ENCODE data around the gene ARHGAP28.

- no peak for TF ChIP-seq SIN3A (IDR thresholded peaks at IDR 0.05; ENCODE audit: borderline replicate concordance, insufficient read depth, low read depth, low read length)
- TF ChIP-seq, protein P1, sequence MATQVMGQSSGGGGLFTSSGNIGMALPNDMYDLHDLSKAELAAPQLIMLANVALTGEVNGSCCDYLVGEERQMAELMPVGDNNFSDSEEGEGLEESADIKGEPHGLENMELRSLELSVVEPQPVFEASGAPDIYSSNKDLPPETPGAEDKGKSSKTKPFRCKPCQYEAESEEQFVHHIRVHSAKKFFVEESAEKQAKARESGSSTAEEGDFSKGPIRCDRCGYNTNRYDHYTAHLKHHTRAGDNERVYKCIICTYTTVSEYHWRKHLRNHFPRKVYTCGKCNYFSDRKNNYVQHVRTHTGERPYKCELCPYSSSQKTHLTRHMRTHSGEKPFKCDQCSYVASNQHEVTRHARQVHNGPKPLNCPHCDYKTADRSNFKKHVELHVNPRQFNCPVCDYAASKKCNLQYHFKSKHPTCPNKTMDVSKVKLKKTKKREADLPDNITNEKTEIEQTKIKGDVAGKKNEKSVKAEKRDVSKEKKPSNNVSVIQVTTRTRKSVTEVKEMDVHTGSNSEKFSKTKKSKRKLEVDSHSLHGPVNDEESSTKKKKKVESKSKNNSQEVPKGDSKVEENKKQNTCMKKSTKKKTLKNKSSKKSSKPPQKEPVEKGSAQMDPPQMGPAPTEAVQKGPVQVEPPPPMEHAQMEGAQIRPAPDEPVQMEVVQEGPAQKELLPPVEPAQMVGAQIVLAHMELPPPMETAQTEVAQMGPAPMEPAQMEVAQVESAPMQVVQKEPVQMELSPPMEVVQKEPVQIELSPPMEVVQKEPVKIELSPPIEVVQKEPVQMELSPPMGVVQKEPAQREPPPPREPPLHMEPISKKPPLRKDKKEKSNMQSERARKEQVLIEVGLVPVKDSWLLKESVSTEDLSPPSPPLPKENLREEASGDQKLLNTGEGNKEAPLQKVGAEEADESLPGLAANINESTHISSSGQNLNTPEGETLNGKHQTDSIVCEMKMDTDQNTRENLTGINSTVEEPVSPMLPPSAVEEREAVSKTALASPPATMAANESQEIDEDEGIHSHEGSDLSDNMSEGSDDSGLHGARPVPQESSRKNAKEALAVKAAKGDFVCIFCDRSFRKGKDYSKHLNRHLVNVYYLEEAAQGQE (IDR thresholded peaks at IDR 0.05; ENCODE audit: insufficient read depth in 1 of 2, low read depth in 2 of 2, low read length in 1 of 2): no peak
Observed at GRCh38 chr18:6836331-6836730, 106.8 kb downstream of the ARHGAP28 start.
